NCI-H526 treated with DMSO at 0.1 percent for 48 hours (cell line): Measurements from ENCODE around the gene EID3.
"Not testable (repeated sequence)": the region's sequence is repeated elsewhere in the genome, so short reads cannot be mapped to it uniquely, and the experiment has no call there.

Source experiments
- DNase-seq: peaks from one replicate; lab custom pipeline; 2025; lab: John Stamatoyannopoulos, UW

EID3 gene

GRCh38 chr12:104313568-104314241 is 10.2 kb downstream of the EID3 start:
- DNase-seq, result no peak

GRCh38 chr12:104314242-104314614 is 10.7 kb downstream of the EID3 start:
- DNase-seq, result no peak

- DNase-seq, result no peak
Measured at GRCh38 chr12:104315326-104316224, 12.0 kb downstream of the EID3 start.

- no peak for DNase-seq
Measured at GRCh38 chr12:104316936-104317335, 13.4 kb downstream of the EID3 start.

GRCh38 chr12:104317538-104318210 is 14.1 kb downstream of the EID3 start:
- no peak for DNase-seq

GRCh38 chr12:104319028-104319427 is 15.5 kb downstream of the EID3 start:
- no peak for DNase-seq

GRCh38 chr12:104319918-104320626 is 16.5 kb downstream of the EID3 start:
- DNase-seq, result no peak

GRCh38 chr12:104320627-104321024 is 17.1 kb downstream of the EID3 start:
- DNase-seq, result no peak

GRCh38 chr12:104321949-104322348 is 18.4 kb downstream of the EID3 start:
- no peak for DNase-seq

GRCh38 chr12:104322533-104322932 is 19.0 kb downstream of the EID3 start:
- not testable (repeated sequence) for DNase-seq

GRCh38 chr12:104323899-104324298 is 20.4 kb downstream of the EID3 start:
- no peak for DNase-seq

GRCh38 chr12:104328278-104328677 is 24.7 kb downstream of the EID3 start:
- DNase-seq, result not testable (repeated sequence)

GRCh38 chr12:104328790-104329189 is 25.3 kb downstream of the EID3 start:
- no peak for DNase-seq

- DNase-seq, result no peak
Measured at GRCh38 chr12:104329707-104330532, 26.4 kb downstream of the EID3 start.

- DNase-seq, result no peak
Measured at GRCh38 chr12:104331376-104331775, 27.8 kb downstream of the EID3 start.

GRCh38 chr12:104332273-104332672 is 28.7 kb downstream of the EID3 start:
- DNase-seq, result not testable (repeated sequence)

- no peak for DNase-seq
Measured at GRCh38 chr12:104333692-104334255, 30.2 kb downstream of the EID3 start.

GRCh38 chr12:104334581-104334980 is 31.0 kb downstream of the EID3 start:
- no peak for DNase-seq

GRCh38 chr12:104336115-104336514 is 32.6 kb downstream of the EID3 start:
- DNase-seq, result no peak

- DNase-seq, result no peak
Measured at GRCh38 chr12:104337030-104337558, 33.6 kb downstream of the EID3 start.

GRCh38 chr12:104339663-104340062 is 36.1 kb downstream of the EID3 start:
- no peak for DNase-seq
